Islet precursor cell (in vitro differentiated cells): Measurements from ENCODE around the gene ZNF497.
"Not testable (repeated sequence)": the region's sequence is repeated elsewhere in the genome, so short reads cannot be mapped to it uniquely, and the experiment has no call there.

Experiments used
- DNase-seq: peaks from one replicate; pipeline ENCODE4 v3.0.0-alpha.2; 2018

ZNF497 gene

GRCh38 chr19:58366585-58367430 is 4.3 kb upstream of the ZNF497 start:
- DNase-seq: no peak

DNA sequence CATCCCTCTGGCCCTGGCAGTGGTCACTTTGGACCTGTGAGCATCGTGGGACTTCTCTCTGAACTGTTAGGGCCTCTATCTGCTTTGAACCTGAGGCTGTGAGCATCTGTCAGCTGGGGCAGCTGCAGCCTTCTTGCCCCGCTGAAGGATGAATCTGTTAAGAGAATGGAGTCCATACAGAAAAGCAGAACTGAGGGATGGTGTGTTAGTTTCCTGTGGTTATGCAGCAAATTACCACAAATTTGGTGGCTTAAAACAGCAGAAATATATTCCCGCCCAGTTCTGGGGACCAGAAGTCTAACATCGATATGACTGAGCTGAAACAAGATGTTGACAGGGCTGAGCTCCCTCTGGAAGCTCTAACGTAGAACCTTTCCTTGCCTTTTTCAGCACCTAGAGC is 1.6 kb upstream of the ZNF497 start:
- DNase-seq: no peak

GRCh38 chr19:58361900-58362271 is 665 bp downstream of the ZNF497 start:
- no peak for DNase-seq

- peak; percentile 49 for DNase-seq
Measured at GRCh38 chr19:58357481-58358145, 4.9 kb downstream of the ZNF497 start.

DNA sequence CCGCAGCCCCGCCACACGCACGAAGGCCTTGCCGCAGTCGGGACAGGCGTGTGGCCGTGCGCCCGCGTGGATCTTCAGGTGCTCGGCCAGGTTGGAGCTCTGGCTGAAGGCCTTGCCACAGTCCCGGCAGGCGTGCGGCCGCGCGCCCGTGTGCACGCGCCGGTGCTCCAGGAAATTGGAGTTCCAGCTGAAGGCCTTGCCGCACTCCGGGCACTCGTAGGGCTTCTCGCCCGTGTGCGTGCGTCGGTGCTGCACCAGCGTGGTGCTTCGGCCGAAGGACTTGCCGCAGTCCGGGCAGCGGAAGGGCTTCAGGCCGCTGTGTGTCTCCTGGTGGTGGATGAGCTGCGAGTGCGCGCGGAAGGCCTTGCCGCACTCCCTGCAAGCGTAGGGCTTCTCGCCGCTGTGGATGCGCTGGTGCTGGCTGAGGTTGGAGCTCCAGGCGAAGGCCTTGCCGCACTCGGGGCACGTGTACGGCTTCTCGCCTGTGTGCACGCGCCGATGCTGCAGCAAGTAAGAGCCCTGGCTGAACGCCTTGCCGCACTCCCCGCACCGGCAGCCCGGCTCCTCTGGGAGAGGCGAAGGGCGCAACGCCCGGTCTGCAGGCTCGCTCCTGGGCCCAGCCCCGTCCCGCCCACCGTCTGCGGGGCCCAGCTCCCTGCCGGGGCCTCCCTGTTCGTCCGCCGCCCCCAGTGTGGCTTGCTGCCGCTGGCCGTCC is 5.6 kb downstream of the ZNF497 start:
- DNase-seq: no peak

DNA sequence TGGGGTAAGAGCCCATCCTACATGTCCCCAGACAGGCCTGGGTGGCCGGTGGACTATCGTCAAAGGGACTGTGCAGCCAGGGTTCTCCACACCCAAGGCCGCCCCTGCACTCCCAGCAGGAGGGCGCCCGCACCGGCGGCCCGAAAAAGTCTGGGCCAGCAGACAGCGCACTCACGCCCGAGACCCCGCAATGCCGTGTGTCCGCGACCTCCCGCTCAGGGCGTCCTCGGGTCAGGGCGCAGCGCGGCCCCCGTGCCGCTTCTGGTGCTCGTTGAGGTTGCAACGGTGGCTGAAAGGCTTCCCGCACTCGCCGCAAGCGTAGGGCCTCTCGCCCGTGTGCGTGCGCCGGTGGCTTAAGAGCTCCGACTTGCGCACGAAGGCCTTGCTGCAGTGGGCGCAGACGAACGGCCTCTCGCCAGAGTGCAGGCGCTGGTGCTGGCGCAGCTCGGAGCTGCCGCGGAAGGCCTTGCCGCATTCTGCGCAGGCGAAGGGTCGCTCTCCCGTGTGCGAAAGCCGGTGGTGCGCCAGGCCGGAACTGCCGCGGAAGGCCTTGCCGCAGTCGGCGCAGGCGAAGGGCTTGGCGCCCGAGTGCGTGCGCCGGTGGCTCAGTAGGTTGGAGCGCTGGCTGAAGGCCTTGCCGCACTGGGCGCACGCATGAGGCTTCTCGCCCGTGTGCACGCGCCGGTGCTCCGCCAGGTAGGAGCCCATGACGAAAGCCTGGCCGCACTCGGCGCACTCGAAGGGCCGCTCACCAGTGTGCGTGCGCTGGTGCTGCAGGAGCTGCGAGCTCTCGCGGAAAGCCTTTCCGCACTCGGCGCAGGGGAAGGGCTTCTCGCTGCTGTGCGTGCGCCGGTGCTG is 6.4 kb downstream of the ZNF497 start:
- no peak for DNase-seq

DNA sequence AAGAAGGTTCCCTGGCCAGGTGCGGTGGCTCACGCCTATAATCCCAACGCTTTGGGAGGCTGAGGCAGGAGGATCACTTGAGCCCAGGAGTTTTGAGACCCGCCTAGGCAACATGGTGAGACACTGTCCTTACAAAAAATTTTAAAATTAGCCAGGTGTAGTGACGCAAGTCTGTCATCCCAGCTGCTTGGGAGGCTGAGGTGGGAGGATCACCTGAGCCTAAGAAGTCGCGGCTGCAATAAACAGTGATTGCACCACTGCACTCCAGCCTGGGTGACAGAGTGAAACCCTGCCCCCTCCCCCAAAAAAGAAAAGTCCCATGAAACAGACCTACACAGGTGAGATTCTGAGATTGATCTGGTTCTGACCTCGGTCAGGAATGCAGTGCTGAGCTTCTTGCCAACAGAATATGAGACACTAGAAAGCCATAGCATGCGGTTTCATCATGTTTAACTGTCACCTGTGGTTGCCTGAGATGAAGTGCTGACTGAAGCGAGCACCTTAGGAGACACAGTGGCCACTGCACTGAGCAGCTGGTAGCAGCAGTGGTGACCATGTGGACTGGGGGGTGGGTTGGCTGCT is 7.2 kb downstream of the ZNF497 start:
- DNase-seq: no peak

DNA sequence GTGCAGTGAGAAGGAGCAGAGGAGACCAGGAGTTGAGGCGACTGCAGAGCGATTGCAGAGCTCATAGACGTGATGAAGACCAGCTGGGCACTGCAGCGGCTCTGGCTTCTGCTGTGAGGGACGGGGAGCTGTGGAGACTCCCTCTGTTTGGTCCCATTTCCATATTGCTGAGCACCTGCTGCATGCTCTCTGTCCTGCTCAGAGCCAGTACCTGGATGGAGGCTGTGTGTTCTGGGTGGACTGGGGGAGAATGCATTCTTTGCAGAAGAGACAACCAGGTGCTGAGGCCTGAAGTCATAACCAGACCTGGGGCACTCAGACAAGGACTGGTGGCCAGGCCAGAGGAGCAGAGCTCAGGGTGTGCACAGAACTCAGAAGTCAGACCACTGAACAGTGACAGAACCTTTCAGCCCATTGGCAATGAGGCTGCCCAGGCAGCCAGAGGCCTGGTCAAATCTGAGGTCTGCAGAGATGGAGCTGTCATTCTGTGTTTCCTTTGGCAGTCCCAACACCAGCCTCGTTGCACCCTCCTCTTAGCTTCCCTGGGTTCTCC is 8.0 kb downstream of the ZNF497 start:
- no peak for DNase-seq

- no peak for DNase-seq
Measured at GRCh38 chr19:58353717-58354477, 8.7 kb downstream of the ZNF497 start.

DNA sequence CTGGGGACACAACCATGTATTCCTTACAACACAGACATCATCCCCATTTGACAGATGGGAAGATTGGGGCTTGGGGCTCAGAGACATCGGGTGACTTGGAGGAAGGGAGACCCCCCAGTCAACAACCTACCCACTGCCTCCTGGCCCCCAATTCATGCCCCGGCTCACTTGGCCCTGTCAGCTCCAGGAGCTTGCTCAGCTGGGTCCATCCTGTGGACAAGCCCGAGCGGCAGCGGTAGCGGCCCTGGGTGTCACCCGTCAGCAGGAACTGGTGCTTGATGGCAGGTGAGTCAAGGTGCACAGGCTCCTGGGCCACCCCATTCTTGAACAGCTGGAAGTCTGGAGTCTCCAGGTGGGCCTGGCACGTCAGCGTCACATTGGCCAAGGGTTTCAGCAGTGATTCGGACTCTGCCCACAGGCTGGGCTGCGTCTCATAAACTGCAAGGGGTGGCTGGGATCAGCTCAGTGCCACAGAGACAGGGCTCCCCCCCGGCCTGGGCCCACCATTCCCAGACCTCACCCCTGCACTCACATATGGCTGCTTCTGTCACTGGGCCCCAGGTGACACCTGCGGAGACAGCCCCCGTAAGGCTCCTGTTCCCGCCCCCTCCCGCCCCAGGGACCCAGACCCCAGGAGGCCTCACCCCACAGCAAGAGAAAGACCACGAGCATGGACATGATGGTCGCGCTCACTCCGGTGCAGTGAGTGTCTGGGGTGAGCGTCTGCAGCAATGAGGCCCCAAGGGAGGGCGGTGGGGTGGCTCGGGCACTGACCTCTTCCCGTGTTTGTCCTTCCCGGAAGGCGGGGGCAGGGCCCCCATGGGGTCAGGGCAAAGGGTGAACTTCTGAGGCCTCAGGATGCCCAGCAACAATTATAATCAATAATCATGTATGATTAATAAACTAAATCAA is 9.5 kb downstream of the ZNF497 start, which contains the start of gene A1BG:
Gene A1BG, minus strand, starts transcription at position 733 of the 912 bp plus-strand sequence. Its CDS starts 55 bp downstream, at position 678.
- DNase-seq: no peak

DNA sequence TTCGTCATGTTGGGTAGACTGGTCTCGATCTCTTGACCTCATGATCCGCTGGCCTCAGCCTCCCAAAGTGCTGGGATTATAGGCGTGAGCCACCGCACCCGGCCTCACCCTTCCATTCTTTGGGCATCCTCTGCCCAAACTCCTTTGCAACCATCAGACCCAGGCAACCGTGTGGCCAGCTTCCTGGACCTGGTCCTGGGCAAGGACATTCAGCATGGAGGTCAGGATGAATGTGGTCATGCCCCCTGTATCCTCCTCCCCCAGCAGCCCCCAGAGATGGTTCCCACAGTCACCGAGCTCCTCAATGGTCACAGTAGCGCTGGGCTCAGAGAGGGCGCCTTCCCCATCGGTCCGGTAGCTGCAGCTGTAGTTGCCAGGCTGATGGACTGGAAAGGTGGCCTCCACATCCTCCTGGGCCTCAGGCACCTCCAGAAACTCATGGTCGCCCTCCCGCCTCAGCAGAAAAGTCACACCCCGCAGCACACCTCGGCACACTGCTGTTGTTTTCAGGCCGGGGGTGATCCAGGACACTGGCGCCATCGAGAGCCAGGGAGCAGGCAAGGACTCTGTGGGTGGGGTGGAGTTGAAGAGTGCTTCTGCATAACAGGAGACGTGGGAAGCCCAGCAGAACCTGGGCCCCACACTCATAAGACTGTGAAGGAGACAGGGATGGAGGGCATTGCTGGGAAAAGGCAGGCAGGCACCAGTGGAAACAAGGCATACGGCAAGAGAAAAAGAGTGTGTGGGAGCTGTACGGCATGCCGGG is 10.4 kb downstream of the ZNF497 start:
- DNase-seq: no peak

- DNase-seq: no peak
Measured at GRCh38 chr19:58351558-58351878, 11.0 kb downstream of the ZNF497 start.

- no peak for DNase-seq
Measured at GRCh38 chr19:58350871-58351557, 11.5 kb downstream of the ZNF497 start.

- no peak for DNase-seq
Measured at GRCh38 chr19:58350001-58350861, 12.3 kb downstream of the ZNF497 start.

GRCh38 chr19:58349590-58349989 is 13.0 kb downstream of the ZNF497 start:
- no peak for DNase-seq

GRCh38 chr19:58348080-58348479 is 14.5 kb downstream of the ZNF497 start:
- not testable (repeated sequence) for DNase-seq
